ENCODE measurements around the gene HEPACAM2.

GRCh38 chr7:93226310-93226709 lies at the start of gene HEPACAM2:
- TF ChIP-seq POLR2A (IDR thresholded peaks at IDR 0.05) (no peak), CTCF (IDR thresholded peaks at IDR 0.05) (no peak)
